HCT116 (cell line): ENCODE results near the gene SEPTIN3.

Experiments used
- CTCF ChIP-seq, 3 experiments: fragments of 200-600 bp in 1 of 3; sonication (generic) in 1 of 3; IDR thresholded peaks in 2 of 3; conservative IDR thresholded peaks in 1 of 3; 2 replicates each; pipeline ENCODE4 v1.5.1; 2012 to 2017; ENCODE audit warnings: low read depth in 2 of 3, low read length in 2 of 3, antibody characterized with exemption in 1 of 3, borderline replicate concordance in 1 of 3, control low read depth in 1 of 3, mild to moderate bottlenecking in 1 of 3, mixed read lengths in 1 of 3, mixed run types in 1 of 3, moderate library complexity in 1 of 3; ENCODE audit not compliant: insufficient read depth in 1 of 3
- POLR2AphosphoS5 ChIP-seq: IDR thresholded peaks from 2 replicates; pipeline ENCODE4 v1.6.1; 2011; ENCODE audit warnings: mild to moderate bottlenecking, low read depth, low read length, moderate library complexity
- SP1 ChIP-seq: IDR thresholded peaks from 2 replicates; pipeline ENCODE4 v1.6.1; 2012; ENCODE audit warnings: low read depth
- YY1 ChIP-seq: IDR thresholded peaks from 2 replicates; pipeline ENCODE4 v1.6.1; 2011; ENCODE audit warnings: low read length, low read depth, moderate library complexity, mild to moderate bottlenecking; ENCODE audit not compliant: insufficient replicate concordance; ENCODE audit errors: extremely low read depth

GRCh38 chr22:41935015-41935351 lies 34.3 kb upstream of the SEPTIN3 start:
- no peak for TF ChIP-seq CTCF (IDR thresholded peaks at IDR 0.05 in 2 of 3, conservative IDR thresholded peaks at IDR 0.05 in 1 of 3; ENCODE audit: borderline replicate concordance in 1 of 3, insufficient read depth in 1 of 3, low read depth in 2 of 3, low read length in 2 of 3)
- no peak for TF ChIP-seq SP1
- TF ChIP-seq YY1, result no peak
- TF ChIP-seq POLR2AphosphoS5, result no peak
